Caco-2 (cell line): ENCODE data around the gene FRMD3. TPM values are rescaled to one million over a fixed set of nuclear protein-coding genes. Genes with fewer than 3 reads are reported as not detected.

Experiments
- BruUV-seq: library from RNA; stranded (reverse); fragments of 400-500 nt; replicated peaks from 2 replicates; lab custom pipeline; 2021; lab: Mats Ljungman, UMichigan
- CTCF ChIA-PET: fragments of 300-600 bp; sonication (Branson Sonifier 250); formaldehyde crosslinking; loops from one replicate; lab custom pipeline; 2022; ENCODE audit warnings: antibody characterized with exemption; lab: Charles Lee
- POLR2A ChIA-PET: fragments of 300-600 bp; sonication (Branson Sonifier 250); formaldehyde crosslinking; loops from one replicate; lab custom pipeline; 2022; ENCODE audit warnings: antibody characterized with exemption; lab: Charles Lee
- DNase-seq, 2 experiments: peaks; one replicate each; pipeline versions ENCODE4 v3.0.0 to v3.0.0-alpha.2; 2020 to 2022
- H3K27me3 ChIP-seq: replicated peaks from 2 replicates; pipeline ENCODE4 v1.6.0; 2011; ENCODE audit warnings: low read length; ENCODE audit not compliant: control insufficient read depth, insufficient read depth
- H3K36me3 ChIP-seq: 2 replicates; pipeline ENCODE4 v1.5.1; 2011; ENCODE audit warnings: low read length; ENCODE audit not compliant: control insufficient read depth, insufficient read depth
- H3K4me1 ChIP-seq: fragments of 250-450 bp; sonication (Bioruptor Pico); 2 replicates; pipeline ENCODE4 v1.5.1; 2020; ENCODE audit warnings: mild to moderate bottlenecking
- H3K4me3 ChIP-seq: 2 replicates; pipeline ENCODE4 v1.5.1; 2011; ENCODE audit warnings: low read depth, mild to moderate bottlenecking, control low read depth, low read length
- H3K9me3 ChIP-seq: fragments of 250-450 bp; sonication (Bioruptor Pico); 2 replicates; pipeline ENCODE4 v1.5.1; 2020; ENCODE audit warnings: mild to moderate bottlenecking, moderate library complexity
- H3K27ac Mint-ChIP-seq: one replicate; pipeline ENCODE4 v1.8.0; 2022; ENCODE audit warnings: mixed read lengths; ENCODE audit not compliant: unreplicated experiment
- H3K27me3 Mint-ChIP-seq: one replicate; pipeline ENCODE4 v1.8.0; 2022; ENCODE audit warnings: mixed read lengths; ENCODE audit not compliant: insufficient read depth, unreplicated experiment
- H3K36me3 Mint-ChIP-seq: one replicate; pipeline ENCODE4 v1.8.0; 2022; ENCODE audit warnings: mild to moderate bottlenecking, mixed read lengths; ENCODE audit not compliant: insufficient read depth, unreplicated experiment
- H3K4me1 Mint-ChIP-seq: one replicate; pipeline ENCODE4 v1.8.0; 2022; ENCODE audit warnings: low read depth, mixed read lengths; ENCODE audit not compliant: unreplicated experiment
- H3K4me3 Mint-ChIP-seq: one replicate; pipeline ENCODE4 v1.8.0; 2022; ENCODE audit warnings: mild to moderate bottlenecking, moderate library complexity, mixed read lengths; ENCODE audit not compliant: unreplicated experiment
- H3K9me3 Mint-ChIP-seq: one replicate; pipeline ENCODE4 v1.8.0; 2022; ENCODE audit warnings: mixed read lengths; ENCODE audit not compliant: unreplicated experiment
- intact Hi-C: fragments of 100-400 bp; cut with micrococcal nuclease; formaldehyde crosslinking; loops from one replicate; pipeline ENCODE4 v1.10.0; 2022; ENCODE audit not compliant: unreplicated experiment
- total RNA-seq: library from RNA; stranded (reverse); gene quantifications from 2 replicates; pipeline ENCODE4 v1.2.3, GENCODE V29; 2022
- TF ChIP-seq, protein P1 (sequence below), 2 experiments: fragments of 200-600 bp in 1 of 2; IDR thresholded peaks; 1 replicate in 1 of 2; 2 replicates in 1 of 2; pipeline versions ENCODE4 v1.5.1 to v1.8.0; 2011 to 2022; ENCODE audit warnings: antibody characterized with exemption in 1 of 2, control low read depth in 1 of 2, inconsistent platforms in 1 of 2, low read depth in 1 of 2, low read length in 1 of 2, mild to moderate bottlenecking in 1 of 2, moderate library complexity in 1 of 2; ENCODE audit not compliant: insufficient read depth in 1 of 2, severe bottlenecking in 1 of 2, unreplicated experiment in 1 of 2

Gene FRMD3
- total RNA-seq, 1 experiment from 2014 or later, result not detected

DNA sequence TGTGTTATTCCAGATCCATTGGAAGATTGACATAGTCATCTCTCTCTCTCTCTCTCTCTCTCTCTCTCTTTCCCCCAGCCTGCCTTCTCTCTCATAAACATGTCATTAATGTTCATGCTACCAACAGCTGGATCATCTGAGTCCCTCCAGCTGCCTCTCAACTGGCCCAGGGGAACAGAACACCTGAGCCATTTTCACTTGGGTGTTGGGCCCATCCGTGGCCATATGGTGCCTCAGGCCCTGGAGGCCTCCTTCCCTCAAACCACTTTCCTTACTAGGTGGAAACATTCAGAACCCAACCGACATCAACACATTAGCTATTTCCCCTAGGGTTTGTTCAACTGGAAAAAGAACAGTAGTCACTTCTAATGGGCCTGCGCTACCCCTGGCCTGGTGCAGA, 196.2 kb downstream of the FRMD3 start:
- Histone ChIP-seq H3K27me3 (no peaks in the 10 kb centered on the region), H3K36me3 (no peaks in the 10 kb centered on the region), H3K4me3 (no peak overlapping the region), H3K9me3 (no peaks in the 10 kb centered on the region), H3K4me1 (no peaks in the 10 kb centered on the region)
- ChIA-PET CTCF (no interaction called here), POLR2A (no interaction called here)
- Mint-ChIP-seq H3K4me3 (no peak overlapping the region), H3K27me3 (peaks cover 2% of the 10 kb centered on the region), H3K9me3 (no peaks in the 10 kb centered on the region), H3K36me3 (no peaks in the 10 kb centered on the region), H3K27ac (no peak overlapping the region), H3K4me1 (no peaks in the 10 kb centered on the region)
- BruUV-seq, result no TSS peak
- TF ChIP-seq, protein P1, sequence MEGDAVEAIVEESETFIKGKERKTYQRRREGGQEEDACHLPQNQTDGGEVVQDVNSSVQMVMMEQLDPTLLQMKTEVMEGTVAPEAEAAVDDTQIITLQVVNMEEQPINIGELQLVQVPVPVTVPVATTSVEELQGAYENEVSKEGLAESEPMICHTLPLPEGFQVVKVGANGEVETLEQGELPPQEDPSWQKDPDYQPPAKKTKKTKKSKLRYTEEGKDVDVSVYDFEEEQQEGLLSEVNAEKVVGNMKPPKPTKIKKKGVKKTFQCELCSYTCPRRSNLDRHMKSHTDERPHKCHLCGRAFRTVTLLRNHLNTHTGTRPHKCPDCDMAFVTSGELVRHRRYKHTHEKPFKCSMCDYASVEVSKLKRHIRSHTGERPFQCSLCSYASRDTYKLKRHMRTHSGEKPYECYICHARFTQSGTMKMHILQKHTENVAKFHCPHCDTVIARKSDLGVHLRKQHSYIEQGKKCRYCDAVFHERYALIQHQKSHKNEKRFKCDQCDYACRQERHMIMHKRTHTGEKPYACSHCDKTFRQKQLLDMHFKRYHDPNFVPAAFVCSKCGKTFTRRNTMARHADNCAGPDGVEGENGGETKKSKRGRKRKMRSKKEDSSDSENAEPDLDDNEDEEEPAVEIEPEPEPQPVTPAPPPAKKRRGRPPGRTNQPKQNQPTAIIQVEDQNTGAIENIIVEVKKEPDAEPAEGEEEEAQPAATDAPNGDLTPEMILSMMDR (IDR thresholded peaks at IDR 0.05; ENCODE audit: insufficient read depth in 1 of 2, low read depth in 1 of 2, low read length in 1 of 2, severe bottlenecking in 1 of 2, unreplicated experiment in 1 of 2), result no peak
- no peak for DNase-seq
- intact Hi-C loops, result no loop called here

- Mint-ChIP-seq H3K36me3 (no peaks in the 10 kb centered on the region), H3K4me1 (no peaks in the 10 kb centered on the region), H3K4me3 (no peak overlapping the region), H3K9me3 (no peaks in the 10 kb centered on the region), H3K27ac (no peak overlapping the region), H3K27me3 (peaks cover 2% of the 10 kb centered on the region)
- no TSS peak for BruUV-seq
- H3K4me3 ChIP-seq, result no peak overlapping the region
- H3K4me1 ChIP-seq, result no peaks in the 10 kb centered on the region
- no peaks in the 10 kb centered on the region for H3K27me3 ChIP-seq
- POLR2A ChIA-PET, result no interaction called here
- DNase-seq, result no peak
- H3K9me3 ChIP-seq, result no peaks in the 10 kb centered on the region
- intact Hi-C loops, result no loop called here
- TF ChIP-seq, protein P1 (IDR thresholded peaks at IDR 0.05; ENCODE audit: insufficient read depth in 1 of 2, low read depth in 1 of 2, low read length in 1 of 2, severe bottlenecking in 1 of 2, unreplicated experiment in 1 of 2), result no peak
- CTCF ChIA-PET, result no interaction called here
- no peaks in the 10 kb centered on the region for H3K36me3 ChIP-seq
Observed at GRCh38 chr9:83340451-83340850, 197.8 kb downstream of the FRMD3 start.

DNA sequence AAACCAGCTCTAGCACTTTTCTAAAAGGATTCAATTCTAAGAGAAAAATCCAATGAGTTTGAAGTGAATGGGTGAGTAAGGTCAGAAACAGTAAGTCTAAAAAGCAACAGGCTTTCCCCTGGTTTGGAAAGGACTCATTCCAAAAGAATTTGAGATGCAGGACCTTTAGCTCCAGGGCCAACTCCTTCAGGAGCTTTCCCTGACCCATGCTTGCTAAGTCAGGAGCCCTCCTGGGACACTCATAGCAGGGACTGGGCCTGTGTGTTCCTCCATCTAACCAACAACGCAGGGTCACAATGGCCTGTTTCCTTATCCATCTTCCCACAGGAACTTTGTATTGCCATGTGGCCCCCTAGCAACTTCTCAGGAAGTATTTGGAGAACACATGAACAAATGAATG, 198.8 kb downstream of the FRMD3 start:
- H3K27ac Mint-ChIP-seq, result no peak overlapping the region

More for the DNA sequence above, 198.8 kb downstream of the FRMD3 start:
- CTCF ChIA-PET, result no interaction called here
- Histone ChIP-seq H3K9me3 (no peaks in the 10 kb centered on the region), H3K36me3 (no peaks in the 10 kb centered on the region), H3K4me1 (no peaks in the 10 kb centered on the region), H3K27me3 (no peaks in the 10 kb centered on the region), H3K4me3 (no peak overlapping the region)
- H3K27me3 Mint-ChIP-seq, result peaks cover 2% of the 10 kb centered on the region
- H3K9me3 Mint-ChIP-seq, result no peaks in the 10 kb centered on the region
- POLR2A ChIA-PET, result no interaction called here
- DNase-seq, result no peak
- no peaks in the 10 kb centered on the region for H3K36me3 Mint-ChIP-seq
- no TSS peak for BruUV-seq
- no peaks in the 10 kb centered on the region for H3K4me1 Mint-ChIP-seq
- intact Hi-C loops, result no loop called here
- TF ChIP-seq, protein P1 (IDR thresholded peaks at IDR 0.05; ENCODE audit: insufficient read depth in 1 of 2, low read depth in 1 of 2, low read length in 1 of 2, severe bottlenecking in 1 of 2, unreplicated experiment in 1 of 2), result no peak
- H3K4me3 Mint-ChIP-seq, result no peak overlapping the region
